Fibroblast of skin of back (primary cell): Measurements from ENCODE around the gene GM2A.
"Not testable (repeated sequence)": the region's sequence is repeated elsewhere in the genome, so short reads cannot be mapped to it uniquely, and the experiment has no call there.

ENCODE experiments used
- DNase-seq: peaks from one replicate; pipeline ENCODE4 v3.0.0-alpha.2; 2013

The GM2A gene

GRCh38 chr5:151228986-151229385 is 24.0 kb upstream of the GM2A start:
- no peak for DNase-seq

GRCh38 chr5:151230048-151230680 is 22.8 kb upstream of the GM2A start:
- no peak for DNase-seq

GRCh38 chr5:151231359-151231758 is 21.6 kb upstream of the GM2A start:
- no peak for DNase-seq

- DNase-seq, result no peak
Measured at GRCh38 chr5:151233616-151234085, 19.3 kb upstream of the GM2A start.

GRCh38 chr5:151234476-151235238 is 18.3 kb upstream of the GM2A start:
- DNase-seq, result no peak

- not testable (repeated sequence) for DNase-seq
Measured at GRCh38 chr5:151235239-151235571, 17.8 kb upstream of the GM2A start.

GRCh38 chr5:151236888-151237287 is 16.1 kb upstream of the GM2A start:
- no peak for DNase-seq

GRCh38 chr5:151237685-151238084 is 15.3 kb upstream of the GM2A start:
- DNase-seq, result no peak

GRCh38 chr5:151238303-151238741 is 14.7 kb upstream of the GM2A start:
- no peak for DNase-seq

- DNase-seq, result peak; percentile 65
Measured at GRCh38 chr5:151239237-151239861, 13.6 kb upstream of the GM2A start.

- not testable (repeated sequence) for DNase-seq
Measured at GRCh38 chr5:151240268-151240835, 12.6 kb upstream of the GM2A start.

- no peak for DNase-seq
Measured at GRCh38 chr5:151240924-151241635, 11.9 kb upstream of the GM2A start.

GRCh38 chr5:151243127-151243526 is 9.9 kb upstream of the GM2A start:
- DNase-seq, result no peak

- no peak for DNase-seq
Measured at GRCh38 chr5:151243564-151243963, 9.4 kb upstream of the GM2A start.

GRCh38 chr5:151244206-151244605 is 8.8 kb upstream of the GM2A start:
- DNase-seq, result no peak

- DNase-seq, result no peak
Measured at GRCh38 chr5:151245680-151246219, 7.2 kb upstream of the GM2A start.

- DNase-seq, result no peak
Measured at GRCh38 chr5:151248651-151249050, 4.3 kb upstream of the GM2A start.

GRCh38 chr5:151249281-151249680 is 3.7 kb upstream of the GM2A start:
- DNase-seq, result no peak

GRCh38 chr5:151250346-151251000 is 2.5 kb upstream of the GM2A start:
- no peak for DNase-seq

GRCh38 chr5:151251001-151251551 is 1.9 kb upstream of the GM2A start:
- DNase-seq, result no peak

GRCh38 chr5:151251621-151252020 is 1.4 kb upstream of the GM2A start:
- no peak for DNase-seq

GRCh38 chr5:151253605-151253950 is 593 bp downstream of the GM2A start:
- DNase-seq, result no peak
